Panc1 (cell line): ENCODE data around the gene DBP.

Source experiments
- CTCF ChIP-seq: fragments of 450-650 bp; IDR thresholded peaks from 2 replicates; pipeline ENCODE4 v1.5.1; 2017; ENCODE audit warnings: mild to moderate bottlenecking
- REST ChIP-seq, 2 experiments: IDR thresholded peaks; 2 replicates each; pipeline ENCODE4 v1.6.1; 2011 to 2012; ENCODE audit warnings: low read depth in 2 of 2, control low read depth in 1 of 2, low read length in 1 of 2, mild to moderate bottlenecking in 1 of 2, moderate library complexity in 1 of 2; ENCODE audit not compliant: insufficient read depth in 1 of 2

- no peak for TF ChIP-seq CTCF
- no peak for TF ChIP-seq REST (IDR thresholded peaks at IDR 0.05; ENCODE audit: insufficient read depth in 1 of 2, low read depth in 2 of 2, low read length in 1 of 2)
Observed at GRCh38 chr19:48660852-48661710, 23.9 kb upstream of the DBP start.
